Upper lobe of left lung (tissue), 6 donors: ENCODE results near the gene RIN3. TPM values are rescaled to one million over a fixed set of nuclear protein-coding genes. Genes with fewer than 3 reads are reported as not detected.
A peak's percentile ranks its signal among the peaks of the same experiment; 100 is the strongest.

ENCODE experiments used
- ATAC-seq, 2 donors: fragments of 200-7000 bp; cut with Tn5 transposase; one replicate each; pipeline ENCODE4 v1.9.1; 2022; ENCODE audit warnings: mild to moderate bottlenecking in 2 of 2, moderate library complexity in 2 of 2; ENCODE audit not compliant: low FRiP score in 2 of 2
- DNase-seq, 2 donors: peaks; one replicate each; pipeline ENCODE4 v3.0.0-alpha.2; 2019 to 2020
- H3K27ac ChIP-seq, 4 donors: fragments of 200-600 bp; sonication (generic); one replicate each; pipeline ENCODE4 v1.5.1; 2016 to 2019
- H3K27me3 ChIP-seq, 4 donors: fragments of 200-600 bp; sonication (generic); one replicate each; pipeline ENCODE4 v1.5.1; 2017 to 2019
- H3K36me3 ChIP-seq, 4 donors: fragments of 200-600 bp; sonication (generic); one replicate each; pipeline ENCODE4 v1.5.1; 2016 to 2019
- H3K4me1 ChIP-seq, 4 donors: fragments of 200-600 bp; sonication (generic); one replicate each; pipeline ENCODE4 v1.5.1; 2018 to 2019
- H3K4me3 ChIP-seq, 4 donors: fragments of 200-600 bp; sonication (generic); one replicate each; pipeline ENCODE4 v1.5.1; 2017 to 2019; ENCODE audit warnings: mild to moderate bottlenecking in 2 of 4, moderate library complexity in 1 of 4
- H3K9me3 ChIP-seq, 4 donors: fragments of 200-600 bp; sonication (generic); one replicate each; pipeline ENCODE4 v1.5.1; 2018 to 2019
- CTCF ChIP-seq, 6 experiments: fragments of 450-650 bp in 4 of 6; fragments of 200-600 bp in 2 of 6; sonication (generic) in 2 of 6; IDR thresholded peaks; one replicate each; pipeline ENCODE4 v1.5.1; 2016 to 2019; ENCODE audit warnings: antibody characterized with exemption in 6 of 6
- EP300 ChIP-seq, 4 donors: sonication (generic); formaldehyde crosslinking; IDR thresholded peaks; one replicate each; pipeline ENCODE4 v1.5.1; 2017; ENCODE audit warnings: antibody characterized with exemption in 4 of 4, control low read depth in 2 of 4
- POLR2A ChIP-seq, 4 donors: fragments of 450-650 bp; IDR thresholded peaks; one replicate each; pipeline ENCODE4 v1.5.1; 2016 to 2017; ENCODE audit warnings: antibody characterized with exemption in 4 of 4, mild to moderate bottlenecking in 2 of 4
- POLR2AphosphoS5 ChIP-seq, 2 donors: sonication (generic); formaldehyde crosslinking; IDR thresholded peaks; one replicate each; pipeline ENCODE4 v1.5.1; 2017; ENCODE audit warnings: antibody characterized with exemption in 2 of 2
- WGBS, 2 donors: methylation state at CpG; one replicate each; pipeline ENCODE4 v1.1.5; 2017 to 2018; 5-methylcytosine and 5-hydroxymethylcytosine counted together
- total RNA-seq, 6 donors: library from RNA; depleted of rRNA in 4 of 6; stranded (reverse); fragments of >200 nt in 4 of 6; gene quantifications; one replicate each; pipeline versions ENCODE4 v1.1.0 to v1.2.1, GENCODE V29; 2016 to 2021
- donor health status: DM: no; HTN: no; CAD: no; lungs with moderate emphysema.
- donor health status: DM: no; HTN: yes; CAD: no; lungs with severe emphysema.

Gene RIN3
- total RNA-seq, 6 donors from 2014 or later: 19.0 to 88.0 (median 59.7) TPM

- no peak for TF ChIP-seq CTCF (IDR thresholded peaks at IDR 0.05)
- TF ChIP-seq POLR2A (IDR thresholded peaks at IDR 0.05): no peak
- no peak for TF ChIP-seq POLR2AphosphoS5 (IDR thresholded peaks at IDR 0.05)
- TF ChIP-seq EP300 (IDR thresholded peaks at IDR 0.05): no peak
- no peaks in the 10 kb centered on the region for H3K9me3 ChIP-seq
- ATAC-seq: no peak
- no peaks in the 10 kb centered on the region for H3K27me3 ChIP-seq
- peak overlapping the region in 3 of 4 donors; percentile 39 to 96 (median 94) for H3K27ac ChIP-seq
- no peaks in the 10 kb centered on the region for H3K36me3 ChIP-seq
- H3K4me1 ChIP-seq: peaks cover 34 to 75% (median 40%) of the 10 kb centered on the region in 4 donors
- 80 to 85% methylated on average over 5 of the region's 5 CpGs for WGBS, 2 donors
- no peak overlapping the region for H3K4me3 ChIP-seq
- no peak for DNase-seq
Observed at GRCh38 chr14:92516966-92517506, 3.5 kb downstream of the RIN3 start.

- Histone ChIP-seq H3K9me3 (no peaks in the 10 kb centered on the region), H3K36me3 (no peaks in the 10 kb centered on the region), H3K4me3 (no peak overlapping the region), H3K27me3 (no peaks in the 10 kb centered on the region), H3K27ac (peak overlapping the region in 2 of 4 donors; percentile 14 to 94), H3K4me1 (peaks cover 34 to 70% (median 35%) of the 10 kb centered on the region in 4 donors)
- TF ChIP-seq EP300 (IDR thresholded peaks at IDR 0.05): no peak
- TF ChIP-seq POLR2AphosphoS5 (IDR thresholded peaks at IDR 0.05): no peak
- TF ChIP-seq CTCF (IDR thresholded peaks at IDR 0.05): no peak
- TF ChIP-seq POLR2A (IDR thresholded peaks at IDR 0.05): no peak
- DNase-seq (no peak), ATAC-seq (no peak)
- 75% methylated on average over 2 of the region's 2 CpGs for WGBS, 2 donors
Observed at GRCh38 chr14:92517761-92518160, 4.2 kb downstream of the RIN3 start.

GRCh38 chr14:92519246-92520101 is 5.9 kb downstream of the RIN3 start:
- peaks cover 41 to 70% (median 45%) of the 10 kb centered on the region in 4 donors for H3K4me1 ChIP-seq
- 81 to 88% methylated on average over 5 to 18 of the region's 20 CpGs for WGBS, 2 donors
- TF ChIP-seq POLR2A (IDR thresholded peaks at IDR 0.05): no peak
- no peak for TF ChIP-seq EP300 (IDR thresholded peaks at IDR 0.05)
- no peak for TF ChIP-seq CTCF (IDR thresholded peaks at IDR 0.05)
- no peak for TF ChIP-seq POLR2AphosphoS5 (IDR thresholded peaks at IDR 0.05)
- peak overlapping the region; percentile 45 to 94 (median 72) for H3K27ac ChIP-seq
- H3K9me3 ChIP-seq: no peaks in the 10 kb centered on the region
- DNase-seq (peak; percentile 16 to 56), ATAC-seq (peak in 1 of 2 donors; percentile 15)
- H3K4me3 ChIP-seq: no peak overlapping the region
- H3K36me3 ChIP-seq: no peaks in the 10 kb centered on the region
- H3K27me3 ChIP-seq: no peaks in the 10 kb centered on the region

GRCh38 chr14:92520102-92521057 is 6.8 kb downstream of the RIN3 start:
- H3K36me3 ChIP-seq: no peaks in the 10 kb centered on the region
- peak; percentile 18 to 31 for ATAC-seq
- H3K27ac ChIP-seq: peak overlapping the region; percentile 45 to 94 (median 72)
- H3K27me3 ChIP-seq: no peaks in the 10 kb centered on the region
- H3K4me1 ChIP-seq: peaks cover 45 to 70% (median 49%) of the 10 kb centered on the region in 4 donors
- H3K9me3 ChIP-seq: no peaks in the 10 kb centered on the region
- no peak for TF ChIP-seq EP300 (IDR thresholded peaks at IDR 0.05)
- no peak for TF ChIP-seq CTCF (IDR thresholded peaks at IDR 0.05)
- TF ChIP-seq POLR2A (IDR thresholded peaks at IDR 0.05): no peak
- no peak for TF ChIP-seq POLR2AphosphoS5 (IDR thresholded peaks at IDR 0.05)
- no peak overlapping the region for H3K4me3 ChIP-seq
- peak in 1 of 2 donors; percentile 69 for DNase-seq
- 72 to 78% methylated on average over 12 to 17 of the region's 17 CpGs for WGBS, 2 donors
